GM12878 (cell line): ENCODE measurements around the gene FBXL7. TPM values are rescaled to one million over a fixed set of nuclear protein-coding genes. Genes with fewer than 3 reads are reported as not detected.

Experiments
- ATAC-seq: fragments of 200-7000 bp; cut with Tn5 transposase; 3 replicates; pipeline ENCODE4 v1.9.1; 2020; ENCODE audit warnings: mild to moderate bottlenecking, moderate library complexity
- BruUV-seq: library from RNA; stranded (reverse); fragments of 400-500 nt; replicated peaks from 2 replicates; lab custom pipeline; 2021; lab: Mats Ljungman, UMichigan
- CTCF ChIA-PET: fragments of 300-600 bp; sonication (Branson Sonifier 250); formaldehyde crosslinking; extraction: SDS; loops from one replicate; lab custom pipeline; 2021; ENCODE audit warnings: inconsistent platforms; lab: Yijun Ruan, JAX
- POLR2A ChIA-PET: fragments of 350-600 bp; formaldehyde crosslinking; extraction: SDS; loops from one replicate; lab custom pipeline; 2021; ENCODE audit warnings: inconsistent platforms; lab: Charles Lee
- RAD21 ChIA-PET: fragments of 300-600 bp; sonication (Branson Sonifier 250); formaldehyde crosslinking; loops from one replicate; lab custom pipeline; 2023; ENCODE audit warnings: antibody characterized with exemption; ENCODE audit not compliant: unreplicated experiment; lab: Charles Lee
- SMC1A ChIA-PET: fragments of 300-600 bp; sonication (Branson Sonifier 250); formaldehyde crosslinking; loops from one replicate; lab custom pipeline; 2023; ENCODE audit not compliant: unreplicated experiment, uncharacterized antibody; lab: Charles Lee
- DNase-seq: peaks from one replicate; pipeline ENCODE4 v3.0.0-alpha.2; 2011; ENCODE audit warnings: low read depth, low spot score
- FAIRE-seq: peaks from 3 replicates; lab custom pipeline; 2011; peaks lifted over from hg19 to GRCh38; lab: Jason Lieb, UNC
- H2AFZ ChIP-seq: 2 replicates; pipeline ENCODE4 v1.6.0; 2011; ENCODE audit warnings: low read depth, low read length, control low read depth; ENCODE audit not compliant: control insufficient read depth
- H3K27ac ChIP-seq: 2 replicates; pipeline ENCODE4 v1.5.1; 2011; ENCODE audit warnings: control low read depth; ENCODE audit not compliant: control insufficient read depth, insufficient read depth
- H3K27me3 ChIP-seq, 2 experiments: replicated peaks in 1 of 2; 2 replicates each; pipeline versions ENCODE4 v1.6.0 to v1.6.1; 2011; ENCODE audit warnings: low read length in 1 of 2; ENCODE audit not compliant: control insufficient read depth in 2 of 2, insufficient read depth in 2 of 2
- H3K36me3 ChIP-seq, 2 experiments: 2 replicates each; pipeline ENCODE4 v1.5.1; 2011; ENCODE audit warnings: low read length in 1 of 2; ENCODE audit not compliant: control insufficient read depth in 2 of 2, insufficient read depth in 2 of 2
- H3K4me1 ChIP-seq: 2 replicates; pipeline ENCODE4 v1.6.1; 2011; ENCODE audit warnings: mild to moderate bottlenecking, low read length, moderate library complexity, mixed read lengths; ENCODE audit not compliant: control insufficient read depth, insufficient read depth
- H3K4me2 ChIP-seq: 2 replicates; pipeline ENCODE4 v1.6.0; 2011; ENCODE audit warnings: control low read depth; ENCODE audit not compliant: control insufficient read depth, insufficient read depth
- H3K4me3 ChIP-seq: fragments of 200-600 bp; sonication (generic); 2 replicates; pipeline ENCODE4 v1.5.1; 2016
- H3K79me2 ChIP-seq: 2 replicates; pipeline ENCODE4 v1.6.0; 2011; ENCODE audit warnings: low read length; ENCODE audit not compliant: control insufficient read depth, insufficient read depth
- H3K9ac ChIP-seq: 2 replicates; pipeline ENCODE4 v1.8.0; 2011; ENCODE audit warnings: low read length, control low read depth, mixed read lengths; ENCODE audit not compliant: control insufficient read depth, insufficient read depth
- H3K9me3 ChIP-seq: replicated peaks from 3 replicates; pipeline ENCODE4 v1.5.1; 2011; ENCODE audit warnings: mild to moderate bottlenecking, low read length; ENCODE audit not compliant: control insufficient read depth, insufficient read depth
- H4K20me1 ChIP-seq: 2 replicates; pipeline ENCODE4 v1.6.0; 2011; ENCODE audit not compliant: control insufficient read depth, insufficient read depth
- BCL11A ChIP-seq: IDR thresholded peaks from 2 replicates; pipeline ENCODE4 v1.6.1; 2011; ENCODE audit warnings: low read depth, low read length
- CBX3 ChIP-seq: fragments of 200-600 bp; sonication (generic); IDR thresholded peaks from 2 replicates; pipeline ENCODE4 v1.6.1; 2016; ENCODE audit warnings: low read depth, borderline replicate concordance
- CHD1 ChIP-seq: IDR thresholded peaks from 2 replicates; pipeline ENCODE4 v1.6.1; 2012; ENCODE audit warnings: low read depth, low read length, improper control_type of control experiment
- ESRRA ChIP-seq: IDR thresholded peaks from 2 replicates; pipeline ENCODE4 v1.6.1; 2012; ENCODE audit warnings: mild to moderate bottlenecking, low read length, improper control_type of control experiment
- EZH2 ChIP-seq: IDR thresholded peaks from 2 replicates; pipeline ENCODE4 v1.6.1; 2012; ENCODE audit warnings: low read depth, mild to moderate bottlenecking, control low read depth, inconsistent platforms, low read length, borderline replicate concordance; ENCODE audit not compliant: control insufficient read depth
- GATAD2B ChIP-seq: fragments of 450-650 bp; conservative IDR thresholded peaks from 2 replicates; pipeline ENCODE4 v1.6.1; 2017; ENCODE audit warnings: low read depth, mild to moderate bottlenecking, moderate library complexity
- HCFC1 ChIP-seq: fragments of 150-350 bp; IDR thresholded peaks from 2 replicates; pipeline ENCODE4 v1.6.1; 2014; ENCODE audit warnings: low read length
- HDAC2 ChIP-seq: fragments of 200-600 bp; sonication (generic); IDR thresholded peaks from 2 replicates; pipeline ENCODE4 v1.6.1; 2017
- JUNB ChIP-seq: IDR thresholded peaks from 2 replicates; pipeline ENCODE4 v1.6.1; 2016; ENCODE audit warnings: antibody characterized with exemption, mild to moderate bottlenecking
- NFXL1 ChIP-seq: fragments of 450-650 bp; IDR thresholded peaks from 2 replicates; pipeline ENCODE4 v1.6.1; 2017; ENCODE audit warnings: antibody characterized with exemption, mild to moderate bottlenecking, borderline replicate concordance
- NR2C2 ChIP-seq: IDR thresholded peaks from 2 replicates; pipeline ENCODE4 v1.6.1; 2011; ENCODE audit warnings: borderline replicate concordance, low read depth; ENCODE audit not compliant: control insufficient read depth, insufficient read length
- PAX8 ChIP-seq: fragments of 450-650 bp; IDR thresholded peaks from 2 replicates; pipeline ENCODE4 v1.6.1; 2017; ENCODE audit warnings: mild to moderate bottlenecking, moderate library complexity
- YBX1 ChIP-seq: fragments of 450-650 bp; IDR thresholded peaks from 2 replicates; pipeline ENCODE4 v1.6.1; 2016; ENCODE audit warnings: antibody characterized with exemption
- YY1 ChIP-seq: IDR thresholded peaks from 2 replicates; pipeline ENCODE4 v1.6.1; 2011; ENCODE audit warnings: low read depth, mild to moderate bottlenecking, low read length
- WGBS: methylation state at CpG from one replicate; pipeline ENCODE4 v1.1.6; 2016; ENCODE audit warnings: low lambda C conversion rate; ENCODE audit not compliant: insufficient replicate concordance, insufficient coverage; ENCODE audit errors: missing lambda C conversion rate; 5-methylcytosine and 5-hydroxymethylcytosine counted together
- in situ Hi-C: fragments of 300-500 bp; cut with MboI; formaldehyde crosslinking; loops from 9 replicates; pipeline ENCODE4 v1.14.3; 2018; ENCODE audit warnings: mixed read lengths
- intact Hi-C: fragments of 100-400 bp; cut with micrococcal nuclease; formaldehyde crosslinking; loops from one replicate; pipeline ENCODE4 v1.14.2; 2022; ENCODE audit not compliant: unreplicated experiment
- polyA plus RNA-seq, 11 experiments: library from polyadenylated mRNA; depleted of rRNA in 4 of 11; unstranded in 6 of 11; stranded (reverse) in 5 of 11; fragments of >200 nt; fragmentation: Nextera tagmentation in 4 of 11; fragmentation: Illumina TruSeq in 1 of 11; extraction: Ambion mirVana in 4 of 11; extraction: Trizol in 1 of 11; gene quantifications; 1 replicate in 1 of 11; 2 replicates in 10 of 11; pipeline versions ENCODE4 v1.2.1 to v1.2.3, GENCODE V29; 2011 to 2016; ENCODE audit warnings: inconsistent platforms in 2 of 11, missing spikeins in 2 of 11, low read depth in 1 of 11
- total RNA-seq, 4 experiments: library from RNA; depleted of rRNA in 3 of 4; stranded (reverse); fragments of >200 nt in 3 of 4; fragmentation: Illumina TruSeq in 1 of 4; extraction: Trizol in 1 of 4; gene quantifications; 2 replicates each; pipeline versions ENCODE4 v1.2.1 to v1.2.3, GENCODE V29; 2013 to 2021
- TF ChIP-seq, protein P1 (sequence below): IDR thresholded peaks from 2 replicates; pipeline ENCODE4 v1.6.1; 2011; ENCODE audit warnings: low read depth, mild to moderate bottlenecking, low read length, moderate library complexity, borderline replicate concordance; ENCODE audit errors: extremely low read depth
- TF ChIP-seq, protein P2 (sequence below): fragments of 450-650 bp; IDR thresholded peaks from 2 replicates; pipeline ENCODE4 v1.6.1; 2017; ENCODE audit warnings: low read depth, mild to moderate bottlenecking, moderate library complexity

Gene FBXL7
- total and polyA plus RNA-seq, 10 of the 15 experiments (the other 5 are each of a cell fraction or from before 2014, with no cell fraction given), result 0.03 to 0.44 (median 0.16) TPM

DNA sequence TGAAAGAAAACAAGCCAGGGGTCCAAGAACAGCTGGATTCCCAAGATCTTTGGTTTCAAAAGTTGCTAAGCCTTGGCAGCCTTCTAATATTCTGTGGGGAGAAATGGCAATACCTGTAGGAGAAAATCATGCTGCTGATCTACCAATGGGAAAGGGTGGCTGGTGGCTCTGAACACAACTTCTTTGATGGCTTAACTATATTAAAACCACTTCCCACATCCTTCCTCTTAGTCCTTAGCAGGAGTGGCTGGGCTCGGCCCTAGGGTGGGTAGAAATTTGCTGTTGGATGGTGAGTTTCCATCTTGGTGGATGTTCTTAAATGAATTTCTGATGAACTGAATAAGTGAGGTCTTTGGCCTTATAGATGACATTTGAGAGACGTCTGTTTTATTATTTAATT lies 19.5 kb upstream of the FBXL7 start:
- intact Hi-C loops, result no loop called here
- H3K9ac ChIP-seq, result no peak overlapping the region
- TF ChIP-seq NFXL1 (no peak), PAX8 (no peak), CBX3 (no peak), YY1 (no peak), HDAC2 (no peak), EZH2 (no peak), GATAD2B (no peak), HCFC1 (no peak), BCL11A (no peak), ESRRA (no peak), JUNB (no peak), NR2C2 (no peak), CHD1 (no peak), YBX1 (no peak)
- TF ChIP-seq, protein P1, sequence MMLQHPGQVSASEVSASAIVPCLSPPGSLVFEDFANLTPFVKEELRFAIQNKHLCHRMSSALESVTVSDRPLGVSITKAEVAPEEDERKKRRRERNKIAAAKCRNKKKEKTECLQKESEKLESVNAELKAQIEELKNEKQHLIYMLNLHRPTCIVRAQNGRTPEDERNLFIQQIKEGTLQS, result no peak
- TF ChIP-seq, protein P2, sequence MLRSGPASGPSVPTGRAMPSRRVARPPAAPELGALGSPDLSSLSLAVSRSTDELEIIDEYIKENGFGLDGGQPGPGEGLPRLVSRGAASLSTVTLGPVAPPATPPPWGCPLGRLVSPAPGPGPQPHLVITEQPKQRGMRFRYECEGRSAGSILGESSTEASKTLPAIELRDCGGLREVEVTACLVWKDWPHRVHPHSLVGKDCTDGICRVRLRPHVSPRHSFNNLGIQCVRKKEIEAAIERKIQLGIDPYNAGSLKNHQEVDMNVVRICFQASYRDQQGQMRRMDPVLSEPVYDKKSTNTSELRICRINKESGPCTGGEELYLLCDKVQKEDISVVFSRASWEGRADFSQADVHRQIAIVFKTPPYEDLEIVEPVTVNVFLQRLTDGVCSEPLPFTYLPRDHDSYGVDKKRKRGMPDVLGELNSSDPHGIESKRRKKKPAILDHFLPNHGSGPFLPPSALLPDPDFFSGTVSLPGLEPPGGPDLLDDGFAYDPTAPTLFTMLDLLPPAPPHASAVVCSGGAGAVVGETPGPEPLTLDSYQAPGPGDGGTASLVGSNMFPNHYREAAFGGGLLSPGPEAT, result no peak
- ChIA-PET CTCF (no interaction called here), RAD21 (no interaction called here), POLR2A (no interaction called here), SMC1A (no interaction called here)
- no peak overlapping the region for H3K27ac ChIP-seq
- no peak overlapping the region for H2AFZ ChIP-seq
- H3K4me3 ChIP-seq, result no peak overlapping the region
- no peak for DNase-seq
- in situ Hi-C loops, result no loop called here
- no peak for FAIRE-seq
- H3K36me3 ChIP-seq, result no peaks in the 10 kb centered on the region
- no peaks in the 10 kb centered on the region for H3K4me1 ChIP-seq
- H3K9me3 ChIP-seq, result no peaks in the 10 kb centered on the region
- H4K20me1 ChIP-seq, result no peaks in the 10 kb centered on the region
- no peak overlapping the region for H3K4me2 ChIP-seq
- no TSS peak for BruUV-seq
- no peaks in the 10 kb centered on the region for H3K79me2 ChIP-seq
- 0% methylated on average over 2 of the region's 2 CpGs for WGBS
- ATAC-seq, result no peak
- no peaks in the 10 kb centered on the region for H3K27me3 ChIP-seq
